DND-41 (cell line): Measurements from ENCODE around the gene UBA5.

ENCODE experiments used
- ATAC-seq: fragments of 200-7000 bp; cut with Tn5 transposase; 3 replicates; pipeline ENCODE4 v1.9.1; 2021; ENCODE audit warnings: low read depth; ENCODE audit not compliant: insufficient read depth
- DNase-seq: peaks from one replicate; pipeline ENCODE4 v3.0.0-alpha.2; 2020
- H2AFZ ChIP-seq: 2 replicates; pipeline ENCODE4 v1.6.0; 2012; ENCODE audit warnings: low read depth, low read length
- H3K27ac ChIP-seq: 2 replicates; pipeline ENCODE4 v1.5.1; 2012; ENCODE audit warnings: low read length, inconsistent platforms
- H3K27me3 ChIP-seq: fragments of 200-600 bp; sonication (generic); 2 replicates; pipeline ENCODE4 v1.6.0; 2012; ENCODE audit warnings: low read length, mild to moderate bottlenecking, inconsistent platforms; ENCODE audit not compliant: insufficient read depth, poor library complexity
- H3K36me3 ChIP-seq: 2 replicates; pipeline ENCODE4 v1.5.1; 2012; ENCODE audit warnings: low read length, inconsistent platforms; ENCODE audit not compliant: insufficient read depth
- H3K4me1 ChIP-seq: 2 replicates; pipeline ENCODE4 v1.5.1; 2012; ENCODE audit warnings: mild to moderate bottlenecking, low read length; ENCODE audit not compliant: insufficient read depth
- H3K4me2 ChIP-seq: 2 replicates; pipeline ENCODE4 v1.6.0; 2012; ENCODE audit warnings: mild to moderate bottlenecking, moderate library complexity, low read length, inconsistent platforms; ENCODE audit not compliant: insufficient read depth
- H3K4me3 ChIP-seq, 2 experiments: fragments of 200-600 bp in 1 of 2; shearing (Covaris generic) in 1 of 2; 2 replicates each; pipeline ENCODE4 v1.5.1; 2012 to 2016; ENCODE audit warnings: inconsistent platforms in 2 of 2, low read length in 2 of 2, mild to moderate bottlenecking in 2 of 2, low read depth in 1 of 2, moderate library complexity in 1 of 2
- H3K79me2 ChIP-seq: 2 replicates; pipeline ENCODE4 v1.6.0; 2012; ENCODE audit warnings: low read length, inconsistent platforms; ENCODE audit not compliant: insufficient read depth
- H3K9ac ChIP-seq: 2 replicates; pipeline ENCODE4 v1.6.0; 2012; ENCODE audit warnings: low read depth, mild to moderate bottlenecking, inconsistent platforms, low read length, moderate library complexity
- H3K9me3 ChIP-seq: 2 replicates; pipeline ENCODE4 v1.5.1; 2012; ENCODE audit warnings: low read length, moderate library complexity, mild to moderate bottlenecking, inconsistent platforms; ENCODE audit not compliant: insufficient read depth, severe bottlenecking
- H4K20me1 ChIP-seq: 2 replicates; pipeline ENCODE4 v1.6.0; 2012; ENCODE audit warnings: low read length; ENCODE audit not compliant: insufficient read depth
- EZH2 ChIP-seq: IDR thresholded peaks from 3 replicates; pipeline ENCODE4 v1.6.1; 2012; ENCODE audit warnings: borderline replicate concordance, low read depth, mild to moderate bottlenecking, moderate library complexity, low read length, inconsistent platforms; ENCODE audit not compliant: severe bottlenecking
- TF ChIP-seq, protein P1 (sequence below): IDR thresholded peaks from 2 replicates; pipeline ENCODE4 v1.5.1; 2012; ENCODE audit warnings: borderline replicate concordance, low read length, moderate library complexity, mild to moderate bottlenecking; ENCODE audit not compliant: poor library complexity, severe bottlenecking; ENCODE audit errors: extremely low read depth

Gene UBA5

DNA sequence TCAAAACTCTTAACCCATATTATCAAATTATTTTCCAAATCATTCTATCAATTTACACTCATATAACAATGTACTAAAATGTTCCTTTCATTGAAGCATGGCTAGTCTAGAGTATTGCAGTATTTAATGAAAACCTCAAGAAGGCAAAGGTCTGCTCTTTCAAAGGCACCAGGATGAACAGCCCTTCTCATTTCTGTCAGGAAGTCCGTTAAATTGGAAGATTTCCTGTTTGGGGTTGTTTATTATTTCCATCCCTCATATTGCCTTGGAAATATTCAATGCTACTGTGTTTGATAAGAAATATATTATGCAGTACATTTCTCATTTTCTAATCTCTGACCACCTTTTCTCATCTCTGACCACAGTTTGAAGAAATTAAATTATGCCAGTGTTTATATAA is 38.0 kb upstream of the UBA5 start:
- Histone ChIP-seq H3K79me2 (no peaks in the 10 kb centered on the region), H4K20me1 (no peaks in the 10 kb centered on the region), H3K27me3 (no peaks in the 10 kb centered on the region), H3K9ac (no peak overlapping the region), H3K27ac (no peak overlapping the region), H3K4me2 (no peak overlapping the region), H2AFZ (no peak overlapping the region), H3K36me3 (peaks cover 17% of the 10 kb centered on the region; the same call in 1 of the 2 replicates), H3K4me1 (no peaks in the 10 kb centered on the region), H3K4me3 (no peak overlapping the region), H3K9me3 (no peaks in the 10 kb centered on the region)
- ATAC-seq (no peak), DNase-seq (no peak)
- no peak for TF ChIP-seq EZH2
- TF ChIP-seq, protein P1, sequence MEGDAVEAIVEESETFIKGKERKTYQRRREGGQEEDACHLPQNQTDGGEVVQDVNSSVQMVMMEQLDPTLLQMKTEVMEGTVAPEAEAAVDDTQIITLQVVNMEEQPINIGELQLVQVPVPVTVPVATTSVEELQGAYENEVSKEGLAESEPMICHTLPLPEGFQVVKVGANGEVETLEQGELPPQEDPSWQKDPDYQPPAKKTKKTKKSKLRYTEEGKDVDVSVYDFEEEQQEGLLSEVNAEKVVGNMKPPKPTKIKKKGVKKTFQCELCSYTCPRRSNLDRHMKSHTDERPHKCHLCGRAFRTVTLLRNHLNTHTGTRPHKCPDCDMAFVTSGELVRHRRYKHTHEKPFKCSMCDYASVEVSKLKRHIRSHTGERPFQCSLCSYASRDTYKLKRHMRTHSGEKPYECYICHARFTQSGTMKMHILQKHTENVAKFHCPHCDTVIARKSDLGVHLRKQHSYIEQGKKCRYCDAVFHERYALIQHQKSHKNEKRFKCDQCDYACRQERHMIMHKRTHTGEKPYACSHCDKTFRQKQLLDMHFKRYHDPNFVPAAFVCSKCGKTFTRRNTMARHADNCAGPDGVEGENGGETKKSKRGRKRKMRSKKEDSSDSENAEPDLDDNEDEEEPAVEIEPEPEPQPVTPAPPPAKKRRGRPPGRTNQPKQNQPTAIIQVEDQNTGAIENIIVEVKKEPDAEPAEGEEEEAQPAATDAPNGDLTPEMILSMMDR, result no peak

DNA sequence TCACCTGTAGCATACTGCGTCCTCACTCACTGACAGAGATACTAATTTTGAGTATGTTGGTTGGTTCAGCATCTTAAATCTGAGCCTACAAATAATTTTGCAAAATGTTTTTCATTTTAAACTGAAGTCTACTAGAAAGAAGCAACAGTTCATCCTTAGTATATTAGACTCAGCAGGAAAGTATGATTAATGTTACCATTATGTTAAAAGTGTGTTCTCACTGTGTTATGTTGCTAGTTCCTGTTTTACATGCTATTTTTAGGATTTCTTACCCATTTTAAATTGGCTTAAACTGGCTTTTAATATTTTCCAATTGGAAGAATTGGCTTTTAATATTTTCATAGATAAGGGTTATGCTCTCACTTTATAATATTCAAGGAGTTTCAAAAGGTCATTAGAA is 37.4 kb upstream of the UBA5 start:
- ATAC-seq (no peak), DNase-seq (no peak)
- no peaks in the 10 kb centered on the region for H3K4me1 ChIP-seq
- H3K4me2 ChIP-seq, result no peak overlapping the region
- TF ChIP-seq, protein P1, result no peak
- TF ChIP-seq EZH2, result no peak
- H3K9me3 ChIP-seq, result no peaks in the 10 kb centered on the region
- H3K79me2 ChIP-seq, result no peaks in the 10 kb centered on the region
- peaks cover 17% of the 10 kb centered on the region; the same call in 1 of the 2 replicates for H3K36me3 ChIP-seq
- no peaks in the 10 kb centered on the region for H3K27me3 ChIP-seq
- H3K9ac ChIP-seq, result no peak overlapping the region
- H3K27ac ChIP-seq, result no peak overlapping the region
- no peak overlapping the region for H3K4me3 ChIP-seq
- no peaks in the 10 kb centered on the region for H4K20me1 ChIP-seq
- H2AFZ ChIP-seq, result no peak overlapping the region

- Histone ChIP-seq H3K9ac (no peak overlapping the region), H3K79me2 (no peaks in the 10 kb centered on the region), H3K9me3 (no peaks in the 10 kb centered on the region), H3K27ac (no peak overlapping the region), H3K4me1 (no peaks in the 10 kb centered on the region), H2AFZ (no peak overlapping the region), H3K4me3 (no peak overlapping the region), H4K20me1 (no peaks in the 10 kb centered on the region), H3K27me3 (no peaks in the 10 kb centered on the region), H3K36me3 (peaks cover 17% of the 10 kb centered on the region; the same call in 1 of the 2 replicates), H3K4me2 (no peak overlapping the region)
- TF ChIP-seq, protein P1, result no peak
- no peak for TF ChIP-seq EZH2
- no peak for ATAC-seq
- DNase-seq, result no peak
These were observed 36.5 kb upstream of the UBA5 start for GRCh38 chr3:132623646-132624045.

DNA sequence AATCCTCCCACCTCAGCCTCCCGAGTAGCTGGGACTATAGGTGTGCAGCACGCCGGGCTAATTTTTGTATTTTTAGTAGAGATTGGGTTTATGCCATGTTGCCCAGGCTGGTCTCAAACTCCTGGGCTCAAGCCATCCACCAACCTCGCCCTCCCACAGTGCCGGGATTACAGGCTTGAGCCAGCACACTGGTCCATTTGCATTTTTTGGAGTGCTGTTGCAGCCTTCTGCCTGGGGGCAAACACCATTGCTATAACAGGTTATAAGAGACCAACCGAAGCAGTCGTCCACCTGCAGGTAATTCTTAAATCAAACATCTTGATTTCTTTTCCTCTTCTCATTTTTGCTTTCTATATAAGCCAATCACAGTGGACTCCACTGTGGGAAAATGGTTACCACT is 35.3 kb upstream of the UBA5 start:
- no peaks in the 10 kb centered on the region for H3K79me2 ChIP-seq
- H3K9ac ChIP-seq, result no peak overlapping the region
- H3K9me3 ChIP-seq, result no peaks in the 10 kb centered on the region
- H3K27me3 ChIP-seq, result no peaks in the 10 kb centered on the region
- H3K27ac ChIP-seq, result no peak overlapping the region
- no peak for TF ChIP-seq EZH2
- TF ChIP-seq, protein P1, result no peak
- DNase-seq (no peak), ATAC-seq (no peak)
- H3K36me3 ChIP-seq, result peaks cover 17% of the 10 kb centered on the region; the same call in 1 of the 2 replicates
- no peak overlapping the region for H3K4me2 ChIP-seq
- H3K4me3 ChIP-seq, result no peak overlapping the region
- no peaks in the 10 kb centered on the region for H3K4me1 ChIP-seq
- H2AFZ ChIP-seq, result no peak overlapping the region
- H4K20me1 ChIP-seq, result no peaks in the 10 kb centered on the region
